HG03460 (cell line): ENCODE results near the gene B3GALT5.
"Not testable (repeated sequence)": the region's sequence is repeated elsewhere in the genome, so short reads cannot be mapped to it uniquely, and the experiment has no call there.

Source experiments
- ATAC-seq: cut with Tn5 transposase; IDR thresholded peaks from one replicate; pipeline ENCODE4 v1.9.1; 2021; ENCODE audit not compliant: unreplicated experiment

B3GALT5 gene

GRCh38 chr21:39689860-39690259 lies 77.1 kb downstream of the B3GALT5 start:
- ATAC-seq = not testable (repeated sequence)

GRCh38 chr21:39690454-39690853 lies 77.7 kb downstream of the B3GALT5 start:
- ATAC-seq = no peak

GRCh38 chr21:39694750-39695149 lies 82.0 kb downstream of the B3GALT5 start:
- no peak for ATAC-seq

- no peak for ATAC-seq
Measured at GRCh38 chr21:39696196-39696595, 83.5 kb downstream of the B3GALT5 start.

- no peak for ATAC-seq
Measured at GRCh38 chr21:39696618-39697017, 83.9 kb downstream of the B3GALT5 start.

GRCh38 chr21:39700318-39700717 lies 87.6 kb downstream of the B3GALT5 start:
- no peak for ATAC-seq

GRCh38 chr21:39703578-39703977 lies 90.8 kb downstream of the B3GALT5 start:
- no peak for ATAC-seq

- ATAC-seq = no peak
Measured at GRCh38 chr21:39705849-39706248, 93.1 kb downstream of the B3GALT5 start.

- ATAC-seq = no peak
Measured at GRCh38 chr21:39707316-39707715, 94.6 kb downstream of the B3GALT5 start.

GRCh38 chr21:39710866-39711265 lies 98.1 kb downstream of the B3GALT5 start:
- no peak for ATAC-seq

GRCh38 chr21:39712273-39712672 lies 99.5 kb downstream of the B3GALT5 start:
- no peak for ATAC-seq

- ATAC-seq = no peak
Measured at GRCh38 chr21:39712976-39713375, 100.2 kb downstream of the B3GALT5 start.

GRCh38 chr21:39713905-39714304 lies 101.2 kb downstream of the B3GALT5 start:
- no peak for ATAC-seq

GRCh38 chr21:39714331-39714730 lies 101.6 kb downstream of the B3GALT5 start:
- ATAC-seq = no peak

- ATAC-seq = no peak
Measured at GRCh38 chr21:39715804-39716397, 103.2 kb downstream of the B3GALT5 start.

- ATAC-seq = no peak
Measured at GRCh38 chr21:39720126-39720778, 107.5 kb downstream of the B3GALT5 start.

- no peak for ATAC-seq
Measured at GRCh38 chr21:39721885-39722284, 109.1 kb downstream of the B3GALT5 start.
